Stimulated activated CD4-positive, alpha-beta T cell treated with anti-CD3 and anti-CD28 coated beads, Interleukin-4, amount 100 ng/mL, for 4 hours (primary cell): ENCODE measurements around the gene HFE.

Source experiments
- DNase-seq, 2 experiments: peaks; one replicate each; pipeline ENCODE4 v3.0.0-alpha.2; 2020

HFE gene

DNA sequence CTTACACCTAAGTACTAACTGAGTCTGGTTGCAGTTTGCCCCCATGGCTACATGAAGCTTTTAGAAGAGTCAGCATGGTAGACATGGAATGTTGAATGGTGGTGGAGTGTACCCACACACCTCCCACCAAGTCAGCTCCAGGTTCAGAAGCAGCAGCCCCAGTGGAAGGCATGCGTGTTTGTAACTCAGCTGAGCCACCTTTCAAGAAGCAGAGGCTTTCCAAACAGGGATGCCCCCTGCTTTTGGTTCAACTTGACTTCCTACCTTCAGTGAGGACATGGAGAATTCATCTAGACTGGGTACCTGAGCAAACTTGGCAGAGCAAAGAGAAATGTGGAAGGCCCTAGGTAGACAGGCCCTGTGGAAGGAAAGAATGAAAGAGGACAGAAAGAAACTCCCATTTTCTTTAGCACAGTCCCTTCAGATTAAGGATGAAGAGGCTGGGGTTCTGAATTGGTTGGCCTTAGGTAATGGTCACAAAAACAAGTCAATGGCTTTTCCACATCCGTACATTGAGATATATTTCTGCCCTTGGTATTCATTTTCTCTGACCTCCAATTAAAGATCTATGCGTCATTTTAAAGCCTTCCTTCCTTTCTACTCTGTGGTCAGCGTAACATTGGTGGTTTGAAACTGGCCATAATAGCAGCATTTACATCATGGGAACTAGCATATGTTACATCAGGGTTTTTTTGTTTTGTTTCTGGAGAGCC lies 53.2 kb downstream of the HFE start:
- DNase-seq: no peak

DNA sequence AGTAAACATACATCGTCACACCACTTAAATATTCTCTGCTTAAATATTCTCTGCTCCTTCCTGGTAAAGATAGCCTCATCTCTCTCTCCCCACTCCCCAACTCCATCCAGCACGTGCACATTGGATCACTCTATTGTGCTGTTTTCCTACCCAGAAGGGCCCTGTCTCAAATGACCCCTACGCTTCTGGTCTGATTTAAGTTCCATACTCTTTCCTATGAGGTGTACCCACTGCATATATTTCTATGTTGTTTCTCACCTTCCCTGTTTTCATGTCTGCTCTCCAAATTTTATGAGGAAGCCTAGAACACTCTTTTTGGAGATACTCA lies 53.7 kb downstream of the HFE start:
- no peak for DNase-seq

DNA sequence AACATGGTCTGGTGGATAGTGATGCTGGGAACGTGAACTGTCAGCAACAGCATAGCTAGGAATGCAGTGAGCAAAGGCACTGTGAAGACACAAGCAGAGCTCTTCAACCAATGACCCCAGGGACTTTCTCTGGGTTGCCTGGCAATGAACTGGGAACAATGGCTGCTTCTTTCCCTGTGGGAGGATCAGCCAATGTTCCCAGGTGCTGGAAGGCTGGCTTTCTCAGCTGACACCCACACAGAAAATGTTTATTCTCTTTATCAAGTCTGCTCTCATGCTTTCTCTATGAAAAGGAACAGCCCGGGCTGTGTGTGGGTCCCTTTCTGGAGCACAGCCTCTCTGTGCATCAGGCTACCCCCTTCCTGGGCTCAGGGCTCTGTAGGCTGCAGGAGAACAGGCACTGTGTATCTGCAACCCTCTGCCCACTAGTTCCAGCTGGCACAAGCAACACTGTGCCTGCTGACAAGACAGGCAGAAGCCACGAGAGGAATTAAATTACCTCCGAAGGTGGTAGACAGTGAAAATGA lies 54.2 kb downstream of the HFE start:
- DNase-seq: no peak

DNA sequence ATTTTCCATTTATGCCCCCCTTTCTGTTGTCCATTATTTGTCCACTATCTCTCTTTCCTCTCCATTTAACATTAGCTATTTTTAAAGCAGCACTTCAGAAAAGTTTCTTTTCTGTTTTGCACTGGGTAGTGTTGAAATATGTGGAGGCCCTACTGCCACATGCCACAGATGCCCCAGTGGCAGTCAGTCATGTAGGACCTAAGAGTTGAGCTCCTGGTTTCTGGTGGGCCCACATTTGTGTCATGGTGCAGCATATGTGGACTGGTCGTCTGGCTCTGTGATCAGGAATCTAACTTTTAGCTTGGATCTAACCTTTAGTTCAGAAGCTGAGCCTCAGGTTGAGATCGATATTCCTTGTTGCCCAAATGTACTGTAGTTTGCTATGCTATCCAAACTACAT lies 54.8 kb downstream of the HFE start:
- DNase-seq: no peak
